ENCODE measurements around the gene GRM8. TPM values are rescaled to one million over a fixed set of nuclear protein-coding genes. Genes with fewer than 3 reads are reported as not detected.

Gene GRM8
- total and polyA plus RNA-seq, 8 donors = 0.25 to 2.8 (median 1.3) TPM; not detected in 4

- 67 to 75% (median 69%) methylated on average over 3 of the region's 3 CpGs for WGBS, 5 donors
- TF ChIP-seq POLR2AphosphoS5 (IDR thresholded peaks at IDR 0.05) = no peak
- no peak for TF ChIP-seq CTCF (IDR thresholded peaks at IDR 0.05)
- no peak for TF ChIP-seq EP300 (IDR thresholded peaks at IDR 0.05)
- no peak for TF ChIP-seq POLR2A (IDR thresholded peaks at IDR 0.05)
- Histone ChIP-seq H3K27ac (no peak overlapping the region), H3K4me3 (no peak overlapping the region), H3K27me3 (no peaks in the 10 kb centered on the region), H3K4me1 (no peaks in the 10 kb centered on the region), H3K9me3 (peaks cover 0 to 4% (median 0%) of the 10 kb centered on the region in 4 donors), H3K36me3 (no peaks in the 10 kb centered on the region)
- intact Hi-C loops (cut with DNase I; ENCODE audit: low total_unique reads) = no loop called here
- DNase-seq = no peak
These were observed 94.1 kb downstream of the GRM8 start for GRCh38 chr7:127158659-127159058.

DNA sequence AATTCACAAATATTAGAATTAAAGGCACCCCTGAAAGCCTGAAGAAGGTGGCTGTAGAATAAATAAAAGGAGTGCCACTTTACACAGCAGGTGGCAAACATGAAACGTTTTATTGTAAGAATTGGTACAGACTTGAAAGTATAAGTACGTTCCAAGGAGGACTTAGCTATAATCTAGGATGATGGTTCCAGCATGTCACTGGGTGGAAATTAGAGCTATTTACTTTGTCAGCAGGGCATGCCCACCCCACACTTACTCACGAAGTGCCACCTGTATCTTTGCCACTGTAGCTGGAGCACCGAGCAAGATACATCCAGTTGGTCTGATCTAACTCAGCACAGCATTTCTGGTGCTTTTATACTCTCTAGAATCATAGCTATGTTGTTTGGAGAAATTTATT, 97.8 kb downstream of the GRM8 start:
- H3K27ac ChIP-seq = no peak overlapping the region
- no peak for TF ChIP-seq POLR2A (IDR thresholded peaks at IDR 0.05)
- TF ChIP-seq CTCF (IDR thresholded peaks at IDR 0.05) = no peak
- no peak for TF ChIP-seq EP300 (IDR thresholded peaks at IDR 0.05)
- TF ChIP-seq POLR2AphosphoS5 (IDR thresholded peaks at IDR 0.05) = no peak
- no peak overlapping the region for H3K4me3 ChIP-seq
- no peaks in the 10 kb centered on the region for H3K9me3 ChIP-seq
- no peaks in the 10 kb centered on the region for H3K4me1 ChIP-seq
- no peaks in the 10 kb centered on the region for H3K36me3 ChIP-seq
- DNase-seq = no peak
- WGBS, 5 donors = 57 to 71% (median 64%) methylated on average over 4 of the region's 4 CpGs
- intact Hi-C loops (cut with DNase I; ENCODE audit: low total_unique reads) = no loop called here
- H3K27me3 ChIP-seq = no peaks in the 10 kb centered on the region

- H3K4me1 ChIP-seq = no peaks in the 10 kb centered on the region
- H3K9me3 ChIP-seq = no peaks in the 10 kb centered on the region
- 70 to 75% (median 72%) methylated on average over 3 of the region's 3 CpGs for WGBS, 5 donors
- TF ChIP-seq POLR2A (IDR thresholded peaks at IDR 0.05) (no peak), POLR2AphosphoS5 (IDR thresholded peaks at IDR 0.05) (no peak), EP300 (IDR thresholded peaks at IDR 0.05) (no peak), CTCF (IDR thresholded peaks at IDR 0.05) (no peak)
- no peaks in the 10 kb centered on the region for H3K36me3 ChIP-seq
- no peak overlapping the region for H3K4me3 ChIP-seq
- no peak for DNase-seq
- no peak overlapping the region for H3K27ac ChIP-seq
- H3K27me3 ChIP-seq = no peaks in the 10 kb centered on the region
- intact Hi-C loops (cut with DNase I; ENCODE audit: low total_unique reads) = no loop called here
These were observed 98.6 kb downstream of the GRM8 start for GRCh38 chr7:127154101-127154500.

- Histone ChIP-seq H3K27ac (no peak overlapping the region), H3K4me3 (no peak overlapping the region), H3K27me3 (no peaks in the 10 kb centered on the region), H3K9me3 (no peaks in the 10 kb centered on the region), H3K36me3 (no peaks in the 10 kb centered on the region), H3K4me1 (no peaks in the 10 kb centered on the region)
- WGBS, 5 donors = 80 to 95% (median 93%) methylated on average over 3 of the region's 3 CpGs
- intact Hi-C loops (cut with DNase I; ENCODE audit: low total_unique reads) = no loop called here
- DNase-seq = no peak
- TF ChIP-seq CTCF (IDR thresholded peaks at IDR 0.05) (no peak), POLR2A (IDR thresholded peaks at IDR 0.05) (no peak), EP300 (IDR thresholded peaks at IDR 0.05) (no peak), POLR2AphosphoS5 (IDR thresholded peaks at IDR 0.05) (no peak)
These were observed 99.4 kb downstream of the GRM8 start for GRCh38 chr7:127153315-127153714.

Measured in stomach (tissue), 9 donors.